HepG2 (cell line): Measurements from ENCODE around the gene PPP1CC.

Source experiments
- GABPB1 ChIP-seq: IDR thresholded peaks from 2 replicates; pipeline ENCODE4 v1.6.1; 2016; ENCODE audit warnings: mild to moderate bottlenecking, missing genetic modification reagents, moderate library complexity, missing compliant biosample characterization
- ZC3H4 ChIP-seq: sonication (generic); formaldehyde crosslinking; IDR thresholded peaks from 2 replicates; pipeline ENCODE4 v1.4.0; 2020; ENCODE audit warnings: missing genetic modification reagents, borderline replicate concordance
- ZFX ChIP-seq: sonication (generic); formaldehyde crosslinking; IDR thresholded peaks from 2 replicates; pipeline ENCODE4 v1.4.0; 2020; ENCODE audit warnings: mild to moderate bottlenecking, low read depth, missing genetic modification reagents, moderate library complexity

DNA sequence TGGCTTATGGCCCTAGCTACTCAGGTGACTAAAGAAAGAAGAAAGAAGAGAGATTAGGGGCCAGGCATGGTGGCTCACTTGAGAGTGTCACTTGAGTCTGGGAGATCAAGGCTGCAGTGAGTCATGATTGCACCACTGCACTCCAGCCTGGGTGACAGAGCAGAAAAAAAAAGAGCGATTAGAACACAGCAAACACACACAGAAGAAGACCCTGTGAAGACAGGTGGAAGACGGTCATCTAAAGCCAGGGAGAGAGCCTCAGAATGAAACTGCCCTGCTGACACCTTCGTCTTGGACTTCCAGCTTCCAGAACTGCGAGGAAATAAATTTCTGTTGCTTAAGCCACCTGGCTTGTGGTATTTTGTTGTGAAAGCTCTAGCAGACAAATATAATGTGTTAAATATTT, 17.5 kb upstream of the PPP1CC start:
- TF ChIP-seq ZC3H4 (CRISPR knock-in tag) (no peak), GABPB1 (no peak), ZFX (no peak)
